ENCODE measurements around the gene SMIM1. TPM values are rescaled to one million over a fixed set of nuclear protein-coding genes. Genes with fewer than 3 reads are reported as not detected.

The SMIM1 gene
- total and polyA plus RNA-seq, 4 donors = 8.0 to 15.9 (median 10.9) TPM

DNA sequence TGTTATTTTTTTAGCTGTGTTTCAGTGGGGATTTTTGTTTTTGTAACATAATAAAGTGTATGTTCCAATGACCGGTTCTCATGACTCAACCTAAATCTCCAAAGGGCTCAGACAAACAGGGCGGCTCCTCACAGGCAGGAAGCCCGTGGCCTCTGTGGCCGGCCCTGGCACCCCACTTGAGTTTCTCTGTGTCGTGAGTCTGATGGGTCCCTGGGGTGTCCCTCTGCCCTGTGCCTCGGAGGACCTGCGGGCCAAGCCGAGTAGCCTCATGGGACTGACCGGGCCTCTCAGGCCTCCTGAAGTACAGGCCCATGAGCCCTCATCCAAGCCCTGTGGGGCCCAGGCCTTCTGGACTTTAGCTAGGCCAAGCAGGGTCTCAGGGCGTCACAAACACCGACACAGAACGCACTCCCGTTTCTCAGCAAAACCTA lies 36.4 kb upstream of the SMIM1 start:
- no peak for DNase-seq
- no peak for TF ChIP-seq CTCF (IDR thresholded peaks at IDR 0.05; ENCODE audit: control extremely low read depth, extremely low read depth)
- H3K9ac ChIP-seq (ENCODE audit: insufficient read depth in 1 of 2, low read length in 2 of 2) = no peak overlapping the region
- no peak for ATAC-seq (ENCODE audit: insufficient read depth, low FRiP score)
- H3K36me3 ChIP-seq (ENCODE audit: control insufficient read depth in 4 of 4, insufficient read depth in 4 of 4, low read length in 4 of 4) = peaks cover 4 to 34% (median 15%) of the 10 kb centered on the region in 4 donors
- WGBS, 2 donors = 91 to 92% methylated on average over 13 of the region's 13 CpGs
- H3K4me1 ChIP-seq (ENCODE audit: control insufficient read depth in 5 of 5, insufficient read depth in 5 of 5, low read length in 5 of 5) = peaks cover 0 to 6% (median 0%) of the 10 kb centered on the region in 5 donors
- no peaks in the 10 kb centered on the region for H3K27me3 ChIP-seq (ENCODE audit: control insufficient read depth in 3 of 3, insufficient read depth in 3 of 3, low read length in 2 of 3)
- H3K27ac ChIP-seq (ENCODE audit: low read depth in 1 of 2, low read length in 1 of 2) = no peak overlapping the region
- H3K9me3 ChIP-seq (ENCODE audit: control insufficient read depth in 4 of 4, insufficient read depth in 3 of 4, low read length in 3 of 4) = no peaks in the 10 kb centered on the region
- H3K4me3 ChIP-seq = no peak overlapping the region

DNA sequence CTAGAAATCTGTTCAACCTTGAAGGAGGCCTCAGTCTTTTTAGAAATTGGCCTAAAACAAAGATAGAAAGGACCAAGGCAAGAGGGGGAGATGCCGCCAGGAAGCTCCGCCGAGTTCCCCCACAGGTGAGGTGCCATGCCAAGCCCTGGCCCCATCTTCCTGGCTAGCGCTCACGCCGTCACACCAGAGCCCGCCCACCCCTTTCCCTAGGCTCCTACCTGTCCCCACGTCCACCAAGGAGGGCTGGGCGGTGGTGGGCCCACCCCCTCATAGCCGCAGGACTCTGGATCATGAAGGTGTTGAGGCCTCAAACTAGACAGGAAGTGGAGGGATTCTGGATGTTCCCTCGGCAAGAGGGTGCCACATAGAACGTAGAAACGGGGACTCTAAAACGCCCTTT lies 35.8 kb upstream of the SMIM1 start:
- no peak for TF ChIP-seq CTCF (IDR thresholded peaks at IDR 0.05; ENCODE audit: control extremely low read depth, extremely low read depth)
- DNase-seq (no peak), ATAC-seq (ENCODE audit: insufficient read depth, low FRiP score) (no peak)
- no peak overlapping the region for H3K27ac ChIP-seq (ENCODE audit: low read depth in 1 of 2, low read length in 1 of 2)
- H3K27me3 ChIP-seq (ENCODE audit: control insufficient read depth in 3 of 3, insufficient read depth in 3 of 3, low read length in 2 of 3) = no peaks in the 10 kb centered on the region
- no peaks in the 10 kb centered on the region for H3K9me3 ChIP-seq (ENCODE audit: control insufficient read depth in 4 of 4, insufficient read depth in 3 of 4, low read length in 3 of 4)
- H3K36me3 ChIP-seq (ENCODE audit: control insufficient read depth in 4 of 4, insufficient read depth in 4 of 4, low read length in 4 of 4) = peaks cover 4 to 37% (median 16%) of the 10 kb centered on the region in 4 donors
- H3K9ac ChIP-seq (ENCODE audit: insufficient read depth in 1 of 2, low read length in 2 of 2) = no peak overlapping the region
- H3K4me3 ChIP-seq = no peak overlapping the region
- peaks cover 0 to 6% (median 0%) of the 10 kb centered on the region in 5 donors for H3K4me1 ChIP-seq (ENCODE audit: control insufficient read depth in 5 of 5, insufficient read depth in 5 of 5, low read length in 5 of 5)
- 88 to 90% methylated on average over 14 of the region's 14 CpGs for WGBS, 2 donors

DNA sequence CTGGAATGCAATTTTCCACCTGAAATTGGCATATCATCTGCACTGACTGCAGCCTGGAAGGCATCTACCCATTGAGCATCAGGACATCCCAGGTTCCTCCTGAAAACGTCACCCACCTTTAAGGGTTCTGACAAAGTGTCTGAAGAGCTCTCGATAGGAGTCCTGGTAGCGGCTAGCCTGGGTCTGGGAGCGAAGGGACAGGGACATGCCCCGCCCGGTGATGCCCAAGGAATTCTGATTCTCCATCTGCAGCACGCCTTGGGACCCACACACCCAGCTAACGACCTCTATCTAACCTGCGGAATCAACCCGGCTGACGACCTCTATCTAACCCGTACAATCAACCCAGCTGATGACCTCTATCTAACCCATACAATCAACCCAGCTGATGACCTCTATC lies 33.6 kb upstream of the SMIM1 start:
- Histone ChIP-seq H3K27ac (ENCODE audit: low read depth in 1 of 2, low read length in 1 of 2) (no peak overlapping the region), H3K9me3 (ENCODE audit: control insufficient read depth in 4 of 4, insufficient read depth in 3 of 4, low read length in 3 of 4) (no peaks in the 10 kb centered on the region), H3K36me3 (ENCODE audit: control insufficient read depth in 4 of 4, insufficient read depth in 4 of 4, low read length in 4 of 4) (peaks cover 4 to 49% (median 20%) of the 10 kb centered on the region in 4 donors), H3K9ac (ENCODE audit: insufficient read depth in 1 of 2, low read length in 2 of 2) (no peak overlapping the region), H3K27me3 (ENCODE audit: control insufficient read depth in 3 of 3, insufficient read depth in 3 of 3, low read length in 2 of 3) (no peaks in the 10 kb centered on the region), H3K4me3 (no peak overlapping the region), H3K4me1 (ENCODE audit: control insufficient read depth in 5 of 5, insufficient read depth in 5 of 5, low read length in 5 of 5) (peaks cover 0 to 4% (median 0%) of the 10 kb centered on the region in 5 donors)
- ATAC-seq (ENCODE audit: insufficient read depth, low FRiP score) (no peak), DNase-seq (no peak)
- TF ChIP-seq CTCF (IDR thresholded peaks at IDR 0.05; ENCODE audit: control extremely low read depth, extremely low read depth) = no peak
- 94 to 96% methylated on average over 12 of the region's 12 CpGs for WGBS, 2 donors

DNA sequence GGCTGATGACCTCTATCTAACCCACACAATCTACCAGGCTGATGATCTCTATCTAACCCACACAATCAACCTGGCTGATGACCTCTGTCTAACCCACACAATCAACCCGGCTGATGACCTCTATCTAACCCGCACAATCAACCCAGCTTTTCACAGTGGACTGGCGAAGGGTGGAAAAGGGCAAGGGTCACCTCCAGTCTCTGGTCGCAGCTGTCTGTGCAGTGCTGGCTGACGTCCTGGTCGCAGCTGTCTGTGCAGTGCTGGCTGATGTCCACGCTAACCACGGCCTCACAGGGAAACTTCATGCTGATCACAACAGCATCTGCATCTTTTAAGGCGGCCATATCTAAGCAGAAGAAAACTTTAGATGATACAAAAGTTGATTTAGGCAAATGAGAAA lies 32.5 kb upstream of the SMIM1 start:
- no peak overlapping the region for H3K27ac ChIP-seq (ENCODE audit: low read depth in 1 of 2, low read length in 1 of 2)
- DNase-seq (peak in 1 of 3 donors; percentile 36), ATAC-seq (ENCODE audit: insufficient read depth, low FRiP score) (no peak)
- no peak overlapping the region for H3K4me3 ChIP-seq
- H3K36me3 ChIP-seq (ENCODE audit: control insufficient read depth in 4 of 4, insufficient read depth in 4 of 4, low read length in 4 of 4) = peaks cover 4 to 46% (median 20%) of the 10 kb centered on the region in 4 donors
- no peak for TF ChIP-seq CTCF (IDR thresholded peaks at IDR 0.05; ENCODE audit: control extremely low read depth, extremely low read depth)
- H3K9me3 ChIP-seq (ENCODE audit: control insufficient read depth in 4 of 4, insufficient read depth in 3 of 4, low read length in 3 of 4) = no peaks in the 10 kb centered on the region
- no peaks in the 10 kb centered on the region for H3K27me3 ChIP-seq (ENCODE audit: control insufficient read depth in 3 of 3, insufficient read depth in 3 of 3, low read length in 2 of 3)
- H3K4me1 ChIP-seq (ENCODE audit: control insufficient read depth in 5 of 5, insufficient read depth in 5 of 5, low read length in 5 of 5) = peaks cover 0 to 6% (median 0%) of the 10 kb centered on the region in 5 donors
- no peak overlapping the region for H3K9ac ChIP-seq (ENCODE audit: insufficient read depth in 1 of 2, low read length in 2 of 2)
- WGBS, 2 donors = 85 to 88% methylated on average over 9 of the region's 9 CpGs
